NCI-H774 (cell line): ENCODE results near the gene FCRL5.
"Not testable (repeated sequence)": the region's sequence is repeated elsewhere in the genome, so short reads cannot be mapped to it uniquely, and the experiment has no call there.

Experiments used
- DNase-seq: peaks from one replicate; lab custom pipeline; 2025; lab: John Stamatoyannopoulos, UW

Gene FCRL5

DNA sequence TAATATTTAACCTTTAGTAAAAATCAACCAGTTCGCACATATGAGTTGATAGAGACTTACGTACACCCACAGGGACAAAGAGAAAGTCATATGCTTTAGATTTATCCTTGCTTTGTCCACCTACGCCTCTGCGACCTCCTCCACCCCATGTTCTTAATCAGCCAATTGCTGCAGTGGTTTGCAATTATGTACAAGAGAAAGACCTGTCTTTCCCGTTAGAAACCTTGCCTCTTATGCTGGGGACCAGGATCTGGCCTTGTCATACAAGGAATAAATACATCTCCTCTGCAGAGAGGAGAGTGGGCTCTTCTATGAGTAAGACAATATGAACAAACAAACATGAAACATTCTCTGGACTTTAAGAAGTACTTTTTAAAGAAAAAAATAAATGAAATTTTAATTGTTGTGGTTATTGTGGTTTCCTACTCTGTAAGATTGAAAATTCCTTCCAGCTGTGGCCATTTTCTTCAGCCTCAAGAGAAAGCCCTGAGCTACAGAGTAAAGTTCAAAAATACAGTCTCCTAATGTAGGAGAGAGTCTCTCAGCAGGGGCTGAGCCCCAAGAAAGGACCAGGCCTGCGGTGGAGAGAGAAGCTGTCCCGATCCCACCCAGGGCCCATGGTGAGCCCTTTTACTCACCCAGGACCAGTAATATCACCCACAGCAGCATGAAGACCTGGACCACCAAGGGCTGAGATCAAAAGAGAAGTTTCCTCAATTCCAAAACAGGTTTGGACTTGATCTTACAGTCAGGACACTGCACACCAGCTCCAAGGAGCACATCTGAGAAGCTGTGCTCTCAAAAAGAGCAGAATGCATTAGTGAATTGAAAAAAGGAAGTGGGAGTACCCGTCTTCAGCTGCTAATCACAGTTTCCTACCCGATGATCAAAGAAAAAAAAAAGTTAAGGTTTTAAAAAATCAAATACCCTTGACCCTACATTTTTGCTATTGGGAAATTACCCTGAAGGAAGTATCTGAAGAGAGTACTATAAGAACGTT lies at the start of gene FCRL5:
Gene FCRL5, minus strand, starts transcription at position 822 of the 1,000 bp plus-strand sequence. Its CDS starts 153 bp downstream, at position 669.
- no peak for DNase-seq

DNA sequence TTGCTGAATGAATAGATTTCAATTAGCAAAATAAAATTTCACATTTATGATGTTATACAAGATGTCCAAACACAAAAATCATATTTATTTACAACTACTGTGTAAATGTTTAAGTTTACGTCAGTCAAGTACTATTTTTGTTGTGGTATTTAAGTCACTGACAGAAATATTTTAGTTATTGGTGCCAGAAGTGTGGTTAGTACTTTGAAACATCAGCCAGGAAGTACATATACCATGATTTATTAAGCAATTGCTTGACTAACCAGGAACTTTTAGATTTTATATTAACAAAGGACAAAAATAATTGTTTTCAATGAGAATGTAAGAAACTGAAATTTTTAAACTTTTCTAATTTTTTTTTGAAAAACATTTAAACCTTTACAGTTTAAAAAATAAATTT lies 47.9 kb upstream of the FCRL5 start:
- DNase-seq, result no peak

DNA sequence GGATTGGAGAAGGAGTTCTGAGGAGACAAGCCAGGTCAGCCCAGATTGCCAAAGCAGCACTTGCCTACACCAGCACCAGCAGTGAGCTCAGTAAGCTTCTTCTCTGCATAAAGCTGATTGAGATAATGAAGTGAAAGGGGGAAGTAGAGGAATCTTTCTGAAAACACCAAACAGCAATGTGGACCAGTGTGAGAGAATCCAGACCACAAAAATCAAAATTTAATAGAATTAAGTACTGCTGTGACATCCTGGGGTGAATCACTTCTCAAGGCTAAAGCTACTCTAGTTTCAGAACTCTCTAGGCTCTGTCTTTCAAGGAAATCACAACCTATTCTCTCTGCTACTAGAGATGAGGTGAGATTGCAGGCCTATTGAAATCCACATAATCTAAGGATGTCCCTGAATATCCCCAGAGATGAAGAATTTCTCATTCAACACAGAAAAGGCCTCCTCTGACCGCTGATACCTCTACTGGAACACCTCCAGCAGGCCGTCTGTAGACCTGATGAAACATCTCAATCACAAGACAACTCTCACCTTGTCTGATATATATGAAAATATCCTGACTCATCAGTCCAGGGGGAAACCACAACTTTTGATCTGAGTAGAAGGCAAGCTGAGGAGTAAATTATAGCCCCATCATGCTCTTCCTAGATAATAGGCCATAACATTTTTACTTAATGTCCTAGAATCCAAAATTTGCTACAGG lies 45.8 kb upstream of the FCRL5 start, which contains the start of gene FCRL4:
Gene FCRL4, minus strand, starts transcription at position 127 of the 709 bp plus-strand sequence. CDS start 141 bp downstream, outside the sequence.
- no peak for DNase-seq

DNA sequence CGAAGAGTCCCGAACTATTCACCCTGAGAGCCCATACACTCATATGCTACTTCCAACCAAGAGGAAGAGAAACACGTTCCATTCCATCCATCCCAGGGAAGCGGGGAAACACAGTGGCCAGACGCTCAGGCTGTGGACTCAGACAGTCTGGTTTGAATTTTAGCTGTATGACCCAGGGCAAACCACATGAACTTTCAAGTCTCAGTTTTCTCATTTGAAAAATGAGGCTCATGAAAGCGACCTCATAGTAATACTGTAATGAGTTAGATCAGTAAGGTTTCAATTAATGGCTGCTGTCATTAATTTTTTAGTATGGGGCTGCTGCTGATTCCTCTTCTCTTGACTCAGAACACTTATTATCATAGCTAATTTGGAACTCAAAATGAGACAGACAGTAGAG lies 44.1 kb upstream of the FCRL5 start:
- no peak for DNase-seq

DNA sequence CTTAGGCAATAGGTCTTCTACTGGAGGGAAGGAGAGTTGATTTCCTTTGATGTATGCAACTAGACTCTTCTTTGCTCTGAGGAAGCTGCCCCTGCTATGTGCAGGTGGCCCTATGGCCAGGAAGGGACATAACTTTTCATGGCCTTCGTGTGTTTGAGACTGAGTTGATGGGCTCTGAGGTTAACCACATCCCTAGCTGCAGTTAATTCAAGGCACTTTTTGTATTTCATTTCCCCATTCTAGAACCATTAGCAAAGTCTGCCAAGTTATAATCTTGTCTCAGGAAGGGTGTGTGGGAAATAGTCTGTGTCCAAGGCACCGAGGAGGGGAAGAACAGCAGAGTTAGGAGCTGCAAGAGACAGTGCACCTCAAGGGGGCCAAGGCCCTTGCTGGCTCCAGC lies 43.0 kb upstream of the FCRL5 start:
- no peak for DNase-seq

DNA sequence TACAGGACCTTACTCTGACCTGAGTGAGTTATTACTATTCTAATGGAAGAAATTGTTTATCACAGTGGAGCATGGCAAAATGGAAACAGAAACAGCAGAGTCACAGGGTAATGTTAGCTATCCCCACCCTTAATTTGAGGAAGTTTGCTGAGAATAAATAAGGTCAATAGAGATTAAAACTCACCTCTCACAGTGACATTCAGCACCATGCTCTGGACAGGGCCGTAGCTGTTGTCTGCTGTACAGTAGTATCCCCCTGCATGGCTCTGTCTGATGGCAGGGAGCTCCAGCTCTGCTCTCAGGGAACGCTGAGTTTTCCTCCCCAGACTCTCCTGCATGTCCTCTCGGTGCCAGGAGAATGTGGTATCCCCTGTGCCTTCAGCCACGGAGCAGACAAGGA lies 33.7 kb upstream of the FCRL5 start:
- DNase-seq, result no peak

DNA sequence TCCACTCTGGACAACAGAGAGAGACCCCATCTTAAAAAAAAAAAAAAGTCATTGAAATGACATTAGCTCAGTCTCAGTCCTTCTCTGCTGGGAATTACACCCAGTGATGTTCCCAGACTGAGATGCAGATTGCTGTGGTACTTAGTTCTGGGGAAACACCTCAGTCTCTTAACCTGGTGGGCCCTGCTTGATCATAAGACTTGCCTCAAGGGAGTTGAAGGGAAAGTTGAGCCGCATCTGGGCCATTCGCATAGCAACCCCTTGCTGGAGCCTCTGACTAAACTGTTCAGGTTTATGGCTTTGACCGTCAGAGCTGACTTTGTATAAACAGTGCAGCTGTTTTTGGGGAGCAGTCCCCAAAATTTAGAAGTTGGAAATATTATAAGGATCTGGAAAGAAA lies 32.2 kb upstream of the FCRL5 start:
- no peak for DNase-seq

DNA sequence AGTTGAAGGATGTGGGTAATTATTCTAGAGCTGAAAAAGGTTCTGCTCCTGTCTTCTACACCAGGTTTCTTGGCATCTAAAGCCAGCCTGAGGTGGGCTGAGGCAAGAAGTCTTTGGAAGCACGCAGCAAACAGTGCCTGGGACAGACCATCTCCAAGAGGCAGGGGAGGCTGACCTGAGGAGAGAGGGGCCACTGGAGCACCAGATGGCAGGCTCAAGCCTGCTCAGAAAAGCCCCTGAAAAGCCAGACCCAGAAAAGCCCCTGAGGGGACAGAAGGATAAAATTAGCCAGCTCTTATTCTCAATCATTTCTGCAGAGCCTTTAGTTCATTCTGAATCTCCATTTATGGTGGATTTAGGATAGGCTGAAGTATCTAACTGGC lies 28.5 kb upstream of the FCRL5 start:
- DNase-seq, result no peak

DNA sequence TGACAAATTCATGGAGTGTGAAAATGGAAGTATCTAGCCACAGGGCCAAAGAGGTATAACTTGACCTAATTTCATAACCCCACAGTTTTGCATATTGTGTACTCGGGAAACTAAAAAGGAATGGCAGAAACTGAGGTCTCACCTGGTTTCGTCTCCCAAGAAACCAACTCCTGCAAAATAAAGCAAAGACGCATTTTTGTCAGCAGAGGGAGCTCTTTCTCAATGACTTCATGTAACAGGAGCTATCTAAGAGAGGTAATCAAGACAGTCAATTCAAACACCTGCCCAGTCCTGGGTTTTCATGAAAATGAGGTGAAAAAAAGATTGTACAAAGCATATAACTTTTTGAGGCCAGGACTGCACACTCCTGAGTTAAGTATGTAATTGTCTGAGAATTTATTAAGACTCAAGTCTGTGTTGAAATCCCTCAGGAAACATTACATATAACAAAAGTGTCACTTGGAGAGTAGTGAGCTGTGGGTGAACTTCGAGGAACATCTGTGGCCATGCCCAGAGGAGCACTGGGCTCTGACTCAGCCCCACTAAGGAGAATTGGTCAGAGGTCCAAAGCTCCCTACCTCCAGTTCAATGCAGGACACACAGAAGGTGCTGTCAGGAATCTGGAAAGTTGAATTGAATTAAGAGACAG lies 28.0 kb upstream of the FCRL5 start:
- peak; percentile 62 for DNase-seq

DNA sequence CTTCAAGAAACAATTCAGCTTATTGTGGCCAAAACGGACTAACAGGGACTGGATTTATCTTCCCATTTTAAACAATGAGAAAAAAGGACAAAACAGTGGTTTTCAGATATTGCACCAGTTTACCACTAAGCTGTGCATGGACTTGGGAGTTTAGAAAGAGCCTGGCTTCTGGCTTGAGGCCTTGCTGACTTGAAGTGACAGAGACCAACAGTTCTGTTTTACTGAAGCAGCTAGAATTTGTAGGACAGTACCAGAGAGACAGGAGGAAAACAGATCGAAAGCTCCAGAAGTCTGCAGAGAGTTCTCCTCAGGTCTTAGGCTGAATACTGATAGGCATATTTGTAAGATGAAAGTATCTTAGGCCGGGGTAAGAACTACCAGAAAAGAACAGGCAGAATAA lies 25.1 kb upstream of the FCRL5 start:
- DNase-seq, result no peak

DNA sequence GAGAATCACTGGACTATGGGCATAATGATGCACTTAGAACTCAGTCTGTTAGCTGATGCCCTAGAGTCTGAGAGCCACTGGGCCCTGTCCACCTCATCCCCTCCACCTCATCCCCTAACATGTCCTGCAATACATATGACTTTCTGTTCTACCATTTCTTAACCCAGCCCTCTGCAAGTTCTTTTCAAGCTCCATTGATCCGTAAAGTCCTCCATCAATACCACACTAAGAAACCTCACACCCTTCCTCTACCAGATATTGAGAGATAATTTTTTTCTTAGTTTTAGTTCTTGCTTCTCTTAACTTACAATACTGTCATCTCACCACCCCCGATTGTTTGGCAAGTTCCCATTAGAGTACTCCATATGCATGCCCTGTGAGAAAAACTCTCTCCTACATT lies 23.4 kb upstream of the FCRL5 start:
- DNase-seq, result no peak

DNA sequence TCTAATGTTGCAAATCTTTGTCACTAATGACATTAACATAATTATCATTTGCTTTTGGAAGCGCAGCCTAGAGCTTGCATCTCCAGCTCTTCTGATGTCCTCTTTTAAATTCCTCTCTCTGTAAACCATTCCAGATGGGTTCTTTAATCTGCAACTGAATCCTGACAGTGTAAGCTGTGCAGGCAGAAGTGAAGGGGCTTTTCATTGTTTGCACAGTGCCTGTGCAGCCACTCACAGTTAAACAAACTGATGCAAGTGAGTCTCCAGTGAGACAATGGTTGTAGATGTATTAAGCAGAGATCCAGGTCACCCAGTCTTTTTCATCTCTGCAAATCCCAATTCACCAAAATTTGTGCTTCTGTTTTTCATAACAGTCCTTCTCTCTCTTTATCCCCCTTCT lies 22.5 kb upstream of the FCRL5 start:
- DNase-seq, result no peak

DNA sequence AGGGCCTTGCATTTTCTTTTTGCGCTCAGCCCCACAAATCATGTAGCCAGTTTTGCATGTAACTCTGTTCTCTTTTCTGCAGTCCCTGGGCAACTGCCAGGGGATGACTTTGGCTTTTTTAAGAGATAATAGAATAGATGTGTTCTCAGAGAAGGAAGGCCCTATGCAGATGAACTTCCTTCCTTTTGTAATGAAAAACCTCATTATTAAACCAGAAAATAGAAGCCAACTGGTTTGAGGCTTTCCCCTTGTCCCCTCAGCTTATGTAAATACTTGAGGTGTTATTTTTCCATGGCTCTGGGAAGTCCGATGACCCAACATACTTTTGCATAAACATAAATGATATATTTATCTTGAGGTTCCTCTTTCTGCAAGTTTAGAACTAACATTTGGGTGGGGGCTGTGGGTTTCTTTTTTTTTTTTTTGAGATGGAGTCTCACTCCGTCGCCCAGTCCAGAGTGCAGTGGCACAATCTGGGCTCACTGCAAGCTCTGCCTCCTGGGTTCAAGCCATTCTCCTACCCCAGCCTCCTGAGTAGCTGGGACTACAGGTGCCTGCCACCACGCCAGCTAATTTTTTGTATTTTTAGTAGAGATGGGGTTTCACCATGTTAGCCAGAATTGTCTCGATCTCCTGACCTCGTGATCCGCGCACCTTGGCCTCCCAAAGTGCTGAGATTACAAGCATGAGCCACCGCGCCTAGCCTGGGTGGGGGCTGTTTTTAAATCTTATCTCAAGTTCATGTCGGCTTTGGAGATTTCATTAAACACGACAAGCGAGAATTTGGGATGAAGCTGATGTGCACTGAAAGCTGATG lies 14.4 kb upstream of the FCRL5 start:
- DNase-seq, result no peak

DNA sequence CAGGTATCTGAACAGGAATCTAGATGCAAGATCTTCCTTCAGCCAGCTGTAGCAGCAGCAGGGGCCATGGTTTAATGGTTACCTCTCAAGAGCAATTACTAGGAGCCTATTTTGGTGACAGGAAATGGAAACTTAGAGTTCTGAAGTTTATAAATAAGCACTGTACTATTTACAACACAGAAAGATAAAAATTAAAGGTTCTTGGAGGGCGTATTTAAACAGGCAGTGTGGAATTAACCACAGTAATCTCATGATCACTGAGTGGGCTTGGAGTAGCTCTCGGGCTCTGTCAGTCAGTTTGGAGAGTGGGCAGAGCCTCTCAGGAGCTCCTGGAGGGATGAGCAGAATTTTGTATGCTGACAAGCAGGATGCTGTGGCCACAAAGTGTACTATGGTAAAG lies 10.2 kb upstream of the FCRL5 start:
- DNase-seq, result no peak

DNA sequence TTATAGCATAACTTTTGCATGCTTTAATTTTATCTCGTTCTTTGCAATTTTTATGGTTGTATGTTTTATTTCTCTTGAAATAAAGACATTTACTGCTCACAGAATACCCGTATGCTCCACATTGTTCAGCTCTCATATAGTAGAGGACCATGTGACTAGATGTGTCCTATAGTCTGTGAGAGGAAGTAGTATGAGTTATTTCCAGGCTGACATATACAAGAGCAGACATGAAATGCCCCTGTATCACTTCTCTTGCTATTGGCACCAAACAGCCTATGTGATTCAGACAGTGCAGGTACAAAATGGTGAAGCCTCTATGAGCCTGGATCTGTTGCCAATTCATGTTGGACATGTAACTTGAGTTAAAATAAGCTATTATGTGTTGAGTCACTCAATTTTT lies 5.8 kb upstream of the FCRL5 start:
- no peak for DNase-seq

DNA sequence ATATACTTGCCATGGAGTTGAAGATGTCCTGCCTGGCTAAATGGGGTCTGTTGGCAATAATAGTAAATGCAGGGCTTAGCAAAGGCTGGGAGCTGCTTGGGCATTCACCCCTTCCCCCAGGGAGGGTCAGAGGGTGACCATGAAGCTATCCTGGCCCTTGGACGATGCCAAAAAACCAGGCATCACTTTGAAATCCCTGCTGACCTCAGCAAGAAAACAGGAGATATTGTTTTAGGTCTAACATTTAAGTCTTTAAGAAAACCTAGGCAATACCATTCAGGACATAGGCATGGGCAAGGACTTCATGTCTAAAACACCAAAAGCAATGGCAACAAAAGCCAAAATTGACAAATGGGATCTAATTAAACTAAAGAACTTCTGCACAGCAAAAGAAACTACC lies 4.2 kb downstream of the FCRL5 start:
- not testable (repeated sequence) for DNase-seq

DNA sequence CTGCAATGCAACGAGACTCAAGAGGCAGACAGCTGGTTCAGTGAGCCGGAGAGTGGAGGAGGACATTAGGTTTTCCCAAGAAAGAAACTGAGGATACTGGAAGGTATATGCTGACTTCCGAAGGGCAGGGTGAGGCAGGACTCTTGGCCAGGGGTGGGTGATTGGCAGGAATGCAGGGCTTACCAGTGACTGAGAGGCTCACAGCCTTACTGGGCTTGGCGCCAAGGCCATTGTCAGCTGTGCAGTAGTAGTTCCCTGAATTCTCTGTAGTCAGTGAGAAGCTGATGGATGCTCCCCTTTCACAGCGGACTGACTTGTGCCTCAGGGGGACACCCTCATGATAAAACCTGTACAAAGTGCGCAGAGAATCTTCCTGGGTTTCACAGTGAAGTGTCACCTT lies 9.6 kb downstream of the FCRL5 start:
- DNase-seq, result no peak

DNA sequence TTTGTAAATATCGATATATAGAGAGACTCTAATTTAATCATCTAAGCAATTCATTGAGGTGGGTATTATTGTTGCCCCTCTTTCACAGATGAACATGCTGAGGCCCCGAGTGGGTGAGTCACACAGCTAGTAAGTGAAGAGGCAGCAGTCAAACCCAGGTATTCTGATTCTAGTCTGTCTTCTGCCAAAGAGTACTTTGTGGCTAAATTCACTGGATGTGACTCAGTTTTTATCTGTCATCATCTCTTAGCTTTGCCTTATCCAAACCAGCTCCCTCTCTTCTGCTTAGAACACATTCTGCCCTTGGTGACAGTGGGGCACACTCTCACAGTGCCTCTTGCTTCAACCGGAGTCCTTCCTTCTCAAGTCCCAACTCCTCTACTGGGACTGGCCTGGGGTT lies 11.5 kb downstream of the FCRL5 start:
- no peak for DNase-seq

DNA sequence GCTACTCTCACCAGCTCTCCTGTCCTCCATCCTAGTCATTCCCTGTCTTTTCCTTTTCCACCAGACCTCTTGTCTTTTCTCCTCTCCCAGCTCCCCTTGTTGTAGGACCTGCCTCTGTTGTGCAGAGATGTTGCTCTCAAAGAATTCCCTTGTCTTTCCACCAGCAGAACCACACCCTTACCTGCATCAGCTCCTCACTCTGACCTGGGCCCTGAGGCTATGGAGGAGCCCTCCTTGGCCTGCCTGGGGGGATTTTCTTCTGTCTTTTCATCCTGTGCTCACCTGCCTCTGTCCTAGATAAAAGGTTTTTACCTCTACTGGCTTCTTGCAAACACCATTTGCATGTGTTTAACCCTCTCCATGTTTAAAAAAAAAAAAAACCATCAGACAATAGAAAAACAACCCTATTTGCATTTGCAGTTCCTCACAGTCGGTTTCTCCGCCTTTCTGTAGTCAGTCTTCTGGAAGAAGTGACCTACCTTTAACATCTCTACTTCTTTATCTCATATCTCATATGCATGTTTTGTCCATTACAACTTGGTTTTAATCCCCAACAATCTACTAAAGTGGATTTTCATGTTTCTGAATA lies 12.1 kb downstream of the FCRL5 start:
- DNase-seq, result no peak

DNA sequence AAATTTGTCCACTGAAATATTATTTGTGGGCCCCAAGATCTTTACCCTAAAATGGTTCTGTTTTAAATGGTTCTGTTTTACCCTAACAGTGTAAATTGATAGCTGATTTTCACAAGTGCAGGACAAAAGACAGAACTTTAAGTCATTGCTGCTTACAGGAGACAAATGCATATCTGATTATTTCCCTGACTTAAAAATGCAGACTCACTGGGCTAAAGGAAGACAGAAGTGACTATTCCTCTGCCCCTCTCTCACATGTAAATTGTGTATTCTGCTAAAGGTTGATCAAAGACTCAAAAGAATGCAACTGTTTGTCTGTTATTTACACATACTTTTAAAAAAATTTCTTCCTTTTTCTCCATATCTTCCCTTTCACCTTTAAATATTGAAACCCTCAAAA lies 12.7 kb downstream of the FCRL5 start:
- no peak for DNase-seq

DNA sequence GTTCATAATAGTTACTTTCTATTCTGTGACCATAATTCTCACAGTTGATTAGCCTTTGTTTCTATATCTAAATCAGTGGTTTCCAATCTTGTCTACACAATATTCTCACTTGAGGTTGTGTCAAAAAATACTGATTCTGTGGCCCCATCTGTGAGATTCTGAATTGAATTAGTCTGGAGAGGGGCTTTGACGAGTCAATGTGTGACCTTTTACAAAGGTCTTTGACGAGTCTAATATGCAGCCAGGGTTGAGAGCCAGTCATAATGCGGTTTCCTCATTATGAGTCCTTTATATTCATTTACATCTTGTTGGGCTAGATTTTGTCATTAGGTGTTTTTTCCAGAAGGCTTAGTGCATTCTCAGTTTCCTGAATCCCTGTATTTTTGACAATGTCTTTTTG lies 19.7 kb downstream of the FCRL5 start:
- DNase-seq, result no peak
